Neural cell (in vitro differentiated cells): ENCODE measurements around the gene SH3RF3. TPM values are rescaled to one million over a fixed set of nuclear protein-coding genes. Genes with fewer than 3 reads are reported as not detected.

Source experiments
- H2AFZ ChIP-seq: fragments of 200-600, 300-800 bp; sonication (generic), shearing (Covaris generic); 2 replicates; pipeline ENCODE4 v1.6.0; 2014; ENCODE audit warnings: low read depth, mild to moderate bottlenecking, antibody characterized with exemption, low read length, moderate library complexity
- H3F3A ChIP-seq: fragments of 200-600 bp; shearing (Covaris generic); 2 replicates; pipeline ENCODE4 v1.6.1; 2016; ENCODE audit warnings: mild to moderate bottlenecking, moderate library complexity, mixed read lengths, antibody characterized with exemption, low read length; ENCODE audit not compliant: insufficient read depth, poor library complexity, severe bottlenecking
- H3K27ac ChIP-seq: fragments of 200-600, 300-800 bp; sonication (generic), shearing (Covaris generic); 2 replicates; pipeline ENCODE4 v1.5.1; 2014; ENCODE audit warnings: mild to moderate bottlenecking, low read length, moderate library complexity
- H3K27me3 ChIP-seq: fragments of 300-800, 200-600 bp; sonication (generic), shearing (Covaris generic); 2 replicates; pipeline ENCODE4 v1.6.0; 2014; ENCODE audit warnings: mild to moderate bottlenecking, low read depth, low read length, moderate library complexity; ENCODE audit not compliant: insufficient read depth
- H3K36me3 ChIP-seq: fragments of 300-800, 200-600 bp; sonication (generic), shearing (Covaris generic); 2 replicates; pipeline ENCODE4 v1.5.1; 2014; ENCODE audit warnings: mild to moderate bottlenecking, antibody characterized with exemption, low read length, moderate library complexity; ENCODE audit not compliant: insufficient read depth
- H3K4me2 ChIP-seq: fragments of 300-800, 200-600 bp; sonication (generic), shearing (Covaris generic); 2 replicates; pipeline ENCODE4 v1.6.0; 2014; ENCODE audit warnings: mild to moderate bottlenecking, low read length
- H3K4me3 ChIP-seq: fragments of 300-800, 200-600 bp; sonication (generic), shearing (Covaris generic); 2 replicates; pipeline ENCODE4 v1.5.1; 2014; ENCODE audit warnings: mild to moderate bottlenecking, low read length, moderate library complexity
- H3K79me2 ChIP-seq: fragments of 200-600 bp; shearing (Covaris generic); replicated peaks from 2 replicates; pipeline ENCODE4 v1.6.0; 2014; ENCODE audit warnings: mild to moderate bottlenecking, low read length, moderate library complexity; ENCODE audit not compliant: insufficient read depth
- H3K9ac ChIP-seq: fragments of 300-800, 200-600 bp; sonication (generic), shearing (Covaris generic); 2 replicates; pipeline ENCODE4 v1.6.1; 2016; ENCODE audit warnings: mild to moderate bottlenecking, low read length, mixed read lengths
- H3K9me2 ChIP-seq: fragments of 200-600 bp; shearing (Covaris generic); 2 replicates; pipeline ENCODE4 v1.6.1; 2016; ENCODE audit warnings: mild to moderate bottlenecking, low read length, mixed read lengths; ENCODE audit not compliant: insufficient read depth
- H3K9me3 ChIP-seq: fragments of 200-600, 300-800 bp; sonication (generic), shearing (Covaris generic); 2 replicates; pipeline ENCODE4 v1.6.1; 2016; ENCODE audit warnings: mild to moderate bottlenecking, mixed run types, low read length, moderate library complexity, mixed read lengths
- H4K20me1 ChIP-seq: fragments of 200-600 bp; shearing (Covaris generic); 2 replicates; pipeline ENCODE4 v1.6.1; 2016; ENCODE audit warnings: mild to moderate bottlenecking, mixed run types; ENCODE audit not compliant: insufficient read depth
- EP300 ChIP-seq: fragments of 450-650 bp; conservative IDR thresholded peaks from 2 replicates; pipeline ENCODE4 v1.6.1; 2014; ENCODE audit warnings: antibody characterized with exemption, mild to moderate bottlenecking, moderate library complexity; ENCODE audit not compliant: poor library complexity, severe bottlenecking
- EZH2 ChIP-seq: fragments of 200-600, 300-800 bp; shearing (Covaris generic), sonication (generic); IDR thresholded peaks from 2 replicates; pipeline ENCODE4 v1.6.1; 2014; ENCODE audit warnings: antibody characterized with exemption, low read length, borderline replicate concordance, mild to moderate bottlenecking; ENCODE audit not compliant: insufficient read depth, poor library complexity, severe bottlenecking
- MXI1 ChIP-seq: fragments of 450-650 bp; conservative IDR thresholded peaks from 2 replicates; pipeline ENCODE4 v1.6.1; 2014; ENCODE audit warnings: antibody characterized with exemption, mild to moderate bottlenecking; ENCODE audit not compliant: poor library complexity, severe bottlenecking
- POLR2AphosphoS5 ChIP-seq: IDR thresholded peaks from 2 replicates; pipeline ENCODE4 v1.6.1; 2012
- RAD21 ChIP-seq: fragments of 450-650 bp; conservative IDR thresholded peaks from 2 replicates; pipeline ENCODE4 v1.6.1; 2014; ENCODE audit warnings: antibody characterized with exemption, mild to moderate bottlenecking, moderate library complexity
- SMC3 ChIP-seq: fragments of 450-650 bp; conservative IDR thresholded peaks from 2 replicates; pipeline ENCODE4 v1.6.1; 2014; ENCODE audit warnings: antibody characterized with exemption, mild to moderate bottlenecking, moderate library complexity; ENCODE audit not compliant: poor library complexity
- TAF1 ChIP-seq: IDR thresholded peaks from 2 replicates; pipeline ENCODE4 v1.6.1; 2012; ENCODE audit warnings: low read depth
- polyA plus RNA-seq: library from polyadenylated mRNA; depleted of rRNA; stranded (reverse); fragments of >200 nt; gene quantifications from 2 replicates; pipeline ENCODE4 v1.2.3, GENCODE V29; 2014
- TF ChIP-seq, protein P1 (sequence below): fragments of 450-650 bp; IDR thresholded peaks from 2 replicates; pipeline ENCODE4 v1.5.1; 2014; ENCODE audit warnings: antibody characterized with exemption, mild to moderate bottlenecking, moderate library complexity; ENCODE audit not compliant: poor library complexity, severe bottlenecking
- TF ChIP-seq, protein P2 (sequence below): IDR thresholded peaks from 2 replicates; pipeline ENCODE4 v1.6.1; 2012; ENCODE audit warnings: borderline replicate concordance

SH3RF3 gene
- polyA plus RNA-seq, 1 donor from 2014 or later: 0.53 TPM

DNA sequence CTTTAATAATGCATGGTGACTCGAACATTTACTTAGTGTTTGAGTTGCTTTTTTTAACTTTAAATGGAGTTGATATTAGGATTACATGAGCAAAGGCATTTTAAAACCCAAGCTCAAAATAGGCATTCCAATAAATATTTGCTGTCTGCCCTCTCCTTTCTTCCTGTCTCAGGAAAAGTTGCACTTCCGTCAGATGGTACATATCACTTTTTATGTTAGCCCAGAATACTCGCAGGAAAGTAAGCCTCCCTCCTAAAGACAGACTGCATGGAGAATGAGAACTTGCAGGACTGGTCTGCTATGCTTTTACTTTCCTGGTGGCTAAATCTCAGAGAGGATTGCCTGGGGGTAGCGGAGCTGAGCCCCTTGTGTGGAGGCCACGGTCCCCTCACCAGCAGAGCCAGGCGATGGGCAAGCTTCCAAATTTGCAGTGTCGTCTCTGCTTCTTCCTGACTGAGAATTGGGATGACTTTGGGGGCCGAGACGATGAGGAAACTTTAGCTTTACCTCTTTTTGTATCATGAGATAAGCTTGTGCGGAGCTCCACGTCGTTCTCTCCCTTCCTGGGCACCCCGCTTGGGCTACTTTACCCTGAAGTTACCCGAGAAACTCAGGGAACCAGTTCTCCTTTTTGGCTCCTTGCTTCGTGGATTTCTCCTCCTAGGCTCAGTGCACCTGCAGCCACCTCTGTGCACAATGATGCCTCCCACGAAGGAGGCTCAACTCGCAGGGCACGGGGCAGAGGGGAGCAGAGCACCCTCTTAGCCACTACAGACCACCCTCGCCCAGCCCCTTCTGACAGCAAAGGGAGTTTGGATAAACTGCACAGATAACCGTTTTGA is 223.3 kb downstream of the SH3RF3 start:
- Histone ChIP-seq H2AFZ (no peak overlapping the region), H3K9ac (no peak overlapping the region), H3K9me3 (no peaks in the 10 kb centered on the region), H3K27ac (no peak overlapping the region), H3K79me2 (no peaks in the 10 kb centered on the region), H4K20me1 (no peaks in the 10 kb centered on the region), H3K9me2 (no peaks in the 10 kb centered on the region), H3K27me3 (no peaks in the 10 kb centered on the region), H3K4me2 (no peak overlapping the region), H3F3A (no peaks in the 10 kb centered on the region), H3K36me3 (no peaks in the 10 kb centered on the region), H3K4me3 (no peak overlapping the region)
- TF ChIP-seq, protein P1, sequence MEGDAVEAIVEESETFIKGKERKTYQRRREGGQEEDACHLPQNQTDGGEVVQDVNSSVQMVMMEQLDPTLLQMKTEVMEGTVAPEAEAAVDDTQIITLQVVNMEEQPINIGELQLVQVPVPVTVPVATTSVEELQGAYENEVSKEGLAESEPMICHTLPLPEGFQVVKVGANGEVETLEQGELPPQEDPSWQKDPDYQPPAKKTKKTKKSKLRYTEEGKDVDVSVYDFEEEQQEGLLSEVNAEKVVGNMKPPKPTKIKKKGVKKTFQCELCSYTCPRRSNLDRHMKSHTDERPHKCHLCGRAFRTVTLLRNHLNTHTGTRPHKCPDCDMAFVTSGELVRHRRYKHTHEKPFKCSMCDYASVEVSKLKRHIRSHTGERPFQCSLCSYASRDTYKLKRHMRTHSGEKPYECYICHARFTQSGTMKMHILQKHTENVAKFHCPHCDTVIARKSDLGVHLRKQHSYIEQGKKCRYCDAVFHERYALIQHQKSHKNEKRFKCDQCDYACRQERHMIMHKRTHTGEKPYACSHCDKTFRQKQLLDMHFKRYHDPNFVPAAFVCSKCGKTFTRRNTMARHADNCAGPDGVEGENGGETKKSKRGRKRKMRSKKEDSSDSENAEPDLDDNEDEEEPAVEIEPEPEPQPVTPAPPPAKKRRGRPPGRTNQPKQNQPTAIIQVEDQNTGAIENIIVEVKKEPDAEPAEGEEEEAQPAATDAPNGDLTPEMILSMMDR: no peak
- no peak for TF ChIP-seq EZH2
- no peak for TF ChIP-seq RAD21
- no peak for TF ChIP-seq MXI1
- no peak for TF ChIP-seq SMC3
- TF ChIP-seq, protein P2, sequence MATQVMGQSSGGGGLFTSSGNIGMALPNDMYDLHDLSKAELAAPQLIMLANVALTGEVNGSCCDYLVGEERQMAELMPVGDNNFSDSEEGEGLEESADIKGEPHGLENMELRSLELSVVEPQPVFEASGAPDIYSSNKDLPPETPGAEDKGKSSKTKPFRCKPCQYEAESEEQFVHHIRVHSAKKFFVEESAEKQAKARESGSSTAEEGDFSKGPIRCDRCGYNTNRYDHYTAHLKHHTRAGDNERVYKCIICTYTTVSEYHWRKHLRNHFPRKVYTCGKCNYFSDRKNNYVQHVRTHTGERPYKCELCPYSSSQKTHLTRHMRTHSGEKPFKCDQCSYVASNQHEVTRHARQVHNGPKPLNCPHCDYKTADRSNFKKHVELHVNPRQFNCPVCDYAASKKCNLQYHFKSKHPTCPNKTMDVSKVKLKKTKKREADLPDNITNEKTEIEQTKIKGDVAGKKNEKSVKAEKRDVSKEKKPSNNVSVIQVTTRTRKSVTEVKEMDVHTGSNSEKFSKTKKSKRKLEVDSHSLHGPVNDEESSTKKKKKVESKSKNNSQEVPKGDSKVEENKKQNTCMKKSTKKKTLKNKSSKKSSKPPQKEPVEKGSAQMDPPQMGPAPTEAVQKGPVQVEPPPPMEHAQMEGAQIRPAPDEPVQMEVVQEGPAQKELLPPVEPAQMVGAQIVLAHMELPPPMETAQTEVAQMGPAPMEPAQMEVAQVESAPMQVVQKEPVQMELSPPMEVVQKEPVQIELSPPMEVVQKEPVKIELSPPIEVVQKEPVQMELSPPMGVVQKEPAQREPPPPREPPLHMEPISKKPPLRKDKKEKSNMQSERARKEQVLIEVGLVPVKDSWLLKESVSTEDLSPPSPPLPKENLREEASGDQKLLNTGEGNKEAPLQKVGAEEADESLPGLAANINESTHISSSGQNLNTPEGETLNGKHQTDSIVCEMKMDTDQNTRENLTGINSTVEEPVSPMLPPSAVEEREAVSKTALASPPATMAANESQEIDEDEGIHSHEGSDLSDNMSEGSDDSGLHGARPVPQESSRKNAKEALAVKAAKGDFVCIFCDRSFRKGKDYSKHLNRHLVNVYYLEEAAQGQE: no peak
- no peak for TF ChIP-seq POLR2AphosphoS5
- TF ChIP-seq EP300: no peak
- TF ChIP-seq TAF1: no peak

DNA sequence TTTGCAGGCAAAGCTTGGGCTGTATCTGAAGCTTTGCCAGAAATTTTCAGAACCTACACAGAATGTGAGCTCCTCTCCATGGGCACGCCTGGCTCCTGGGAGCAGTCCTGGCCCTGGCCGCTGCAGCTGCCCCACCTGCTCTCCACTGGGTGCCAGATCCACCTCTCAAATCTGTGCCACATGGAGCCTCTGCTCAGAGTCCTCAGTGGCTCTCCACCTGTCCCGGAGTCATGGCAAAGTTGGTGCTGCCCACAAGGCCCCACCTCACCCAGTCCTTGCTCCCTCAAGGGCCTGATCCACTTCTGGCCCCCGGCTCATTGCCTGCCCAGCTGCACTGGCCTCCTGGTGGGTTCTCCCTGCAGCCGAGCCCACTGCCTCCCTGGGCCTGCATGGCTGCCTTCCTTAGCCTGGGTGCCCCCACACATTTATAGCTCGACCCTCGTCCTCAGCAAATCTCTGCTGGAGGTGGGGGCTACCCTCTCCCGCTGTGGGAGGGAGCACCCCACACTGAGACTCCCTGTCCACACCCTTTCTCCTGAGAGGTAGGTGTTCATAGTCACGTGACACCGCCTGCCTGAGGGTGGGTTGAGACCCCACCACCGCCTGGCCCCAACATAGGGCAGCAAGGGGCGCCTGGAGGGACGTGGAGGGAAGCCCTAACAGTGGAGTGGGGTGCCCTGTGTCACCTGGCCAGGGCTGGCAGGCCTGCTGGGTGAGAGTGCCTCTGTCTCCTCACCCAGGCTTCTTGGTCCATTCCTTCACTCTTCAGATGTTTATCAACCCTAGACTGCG is 224.1 kb downstream of the SH3RF3 start:
- H3K9ac ChIP-seq: no peak overlapping the region
- H3K27me3 ChIP-seq: no peaks in the 10 kb centered on the region
- no peaks in the 10 kb centered on the region for H3F3A ChIP-seq
- no peaks in the 10 kb centered on the region for H3K79me2 ChIP-seq
- H3K27ac ChIP-seq: no peak overlapping the region
- TF ChIP-seq, protein P1: no peak
- TF ChIP-seq, protein P2: no peak
- TF ChIP-seq POLR2AphosphoS5 (no peak), TAF1 (no peak), RAD21 (no peak), EZH2 (no peak), EP300 (no peak), MXI1 (no peak), SMC3 (no peak)
- no peaks in the 10 kb centered on the region for H4K20me1 ChIP-seq
- H2AFZ ChIP-seq: no peak overlapping the region
- H3K9me2 ChIP-seq: no peaks in the 10 kb centered on the region
- H3K9me3 ChIP-seq: no peaks in the 10 kb centered on the region
- H3K36me3 ChIP-seq: no peaks in the 10 kb centered on the region
- H3K4me3 ChIP-seq: no peak overlapping the region
- no peak overlapping the region for H3K4me2 ChIP-seq
